CD4-positive, alpha-beta T cell treated with Interleukin-17A for 4 hours (primary cell): ENCODE measurements around the gene MDK.

Experiments used
- DNase-seq: peaks from one replicate; pipeline ENCODE4 v3.0.0-alpha.2; 2020; ENCODE audit warnings: mixed read lengths

MDK gene

GRCh38 chr11:46381048-46381818 is at the start of gene MDK:
Gene MDK, plus strand, starts transcription at chr11:46381669. Its CDS starts 389 bp downstream, at chr11:46382058.
- peak; percentile 23 for DNase-seq

- DNase-seq = no peak
Observed at GRCh38 chr11:46332093-46332567, 49.3 kb upstream of the MDK start.

- peak; percentile 75 for DNase-seq
Observed at GRCh38 chr11:46332568-46333393, 48.7 kb upstream of the MDK start.

GRCh38 chr11:46333394-46333947 is 48.0 kb upstream of the MDK start:
- peak; percentile 63 for DNase-seq

GRCh38 chr11:46334211-46334610 is 47.3 kb upstream of the MDK start:
- DNase-seq = no peak

- no peak for DNase-seq
Observed at GRCh38 chr11:46335271-46335670, 46.2 kb upstream of the MDK start.

GRCh38 chr11:46335890-46336562 is 45.4 kb upstream of the MDK start:
- DNase-seq = no peak

GRCh38 chr11:46336563-46337180 is 44.8 kb upstream of the MDK start:
- peak; percentile 31 for DNase-seq

GRCh38 chr11:46337626-46338345 is 43.7 kb upstream of the MDK start:
- DNase-seq = no peak

GRCh38 chr11:46338636-46338987 is 42.9 kb upstream of the MDK start:
- no peak for DNase-seq

- no peak for DNase-seq
Observed at GRCh38 chr11:46338988-46339666, 42.3 kb upstream of the MDK start.

- DNase-seq = no peak
Observed at GRCh38 chr11:46339816-46340215, 41.7 kb upstream of the MDK start.

GRCh38 chr11:46341454-46341853 is 40.0 kb upstream of the MDK start:
- no peak for DNase-seq

GRCh38 chr11:46342239-46342638 is 39.2 kb upstream of the MDK start:
- peak; percentile 69 for DNase-seq

GRCh38 chr11:46343520-46343919 is 37.9 kb upstream of the MDK start:
- no peak for DNase-seq

GRCh38 chr11:46345131-46345597 is 36.3 kb upstream of the MDK start:
- DNase-seq = peak; percentile 56

- DNase-seq = peak; percentile 42
Observed at GRCh38 chr11:46345881-46346484, 35.5 kb upstream of the MDK start.

- DNase-seq = peak; percentile 86
Observed at GRCh38 chr11:46346886-46347636, 34.4 kb upstream of the MDK start, which contains the start of gene DGKZ. Gene DGKZ, plus strand, starts transcription at chr11:46347463. Its CDS starts 197 bp downstream, at chr11:46347660.

GRCh38 chr11:46347637-46348311 is 33.7 kb upstream of the MDK start:
- peak; percentile 34 for DNase-seq
